SU-DHL-6 (cell line): Measurements from ENCODE around the gene SLC24A3.

Experiments
- EZH2phosphoT487 ChIP-seq: fragments of 200-600 bp; sonication (generic), shearing (Covaris generic); conservative IDR thresholded peaks from 2 replicates; pipeline ENCODE4 v1.6.1; 2018; ENCODE audit warnings: mild to moderate bottlenecking, antibody characterized with exemption, low read length, moderate library complexity, mixed read lengths
- TF ChIP-seq, protein P1 (sequence below): fragments of 200-600 bp; sonication (generic); IDR thresholded peaks from one replicate; pipeline ENCODE4 v1.5.1; 2017; ENCODE audit warnings: antibody characterized with exemption, mild to moderate bottlenecking, low read length, moderate library complexity; ENCODE audit not compliant: insufficient read depth, poor library complexity, severe bottlenecking

- TF ChIP-seq EZH2phosphoT487, result no peak
- TF ChIP-seq, protein P1, sequence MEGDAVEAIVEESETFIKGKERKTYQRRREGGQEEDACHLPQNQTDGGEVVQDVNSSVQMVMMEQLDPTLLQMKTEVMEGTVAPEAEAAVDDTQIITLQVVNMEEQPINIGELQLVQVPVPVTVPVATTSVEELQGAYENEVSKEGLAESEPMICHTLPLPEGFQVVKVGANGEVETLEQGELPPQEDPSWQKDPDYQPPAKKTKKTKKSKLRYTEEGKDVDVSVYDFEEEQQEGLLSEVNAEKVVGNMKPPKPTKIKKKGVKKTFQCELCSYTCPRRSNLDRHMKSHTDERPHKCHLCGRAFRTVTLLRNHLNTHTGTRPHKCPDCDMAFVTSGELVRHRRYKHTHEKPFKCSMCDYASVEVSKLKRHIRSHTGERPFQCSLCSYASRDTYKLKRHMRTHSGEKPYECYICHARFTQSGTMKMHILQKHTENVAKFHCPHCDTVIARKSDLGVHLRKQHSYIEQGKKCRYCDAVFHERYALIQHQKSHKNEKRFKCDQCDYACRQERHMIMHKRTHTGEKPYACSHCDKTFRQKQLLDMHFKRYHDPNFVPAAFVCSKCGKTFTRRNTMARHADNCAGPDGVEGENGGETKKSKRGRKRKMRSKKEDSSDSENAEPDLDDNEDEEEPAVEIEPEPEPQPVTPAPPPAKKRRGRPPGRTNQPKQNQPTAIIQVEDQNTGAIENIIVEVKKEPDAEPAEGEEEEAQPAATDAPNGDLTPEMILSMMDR, result no peak
Observed at GRCh38 chr20:19277381-19277780, 64.9 kb downstream of the SLC24A3 start.
